MM.1S (cell line): Measurements from ENCODE around the gene FMO5.

Experiments
- DNase-seq: peaks from one replicate; pipeline ENCODE4 v3.0.0-alpha.2; 2015
- H2AFZ ChIP-seq: fragments of 300-600 bp; sonication (generic); 2 replicates; pipeline ENCODE4 v1.6.0; 2016; ENCODE audit warnings: antibody characterized with exemption, low read length
- H3F3A ChIP-seq: fragments of 300-600 bp; sonication (generic); 2 replicates; pipeline ENCODE4 v1.6.1; 2016; ENCODE audit warnings: mild to moderate bottlenecking, antibody characterized with exemption, low read length, moderate library complexity, mixed read lengths; ENCODE audit not compliant: insufficient read depth
- H3K27ac ChIP-seq: fragments of 300-600 bp; sonication (generic); 2 replicates; pipeline ENCODE4 v1.5.1; 2016; ENCODE audit warnings: mild to moderate bottlenecking, low read length
- H3K27me3 ChIP-seq: fragments of 300-600 bp; sonication (generic); replicated peaks from 2 replicates; pipeline ENCODE4 v1.6.0; 2016; ENCODE audit warnings: low read length; ENCODE audit not compliant: insufficient read depth
- H3K36me3 ChIP-seq: fragments of 300-600 bp; sonication (generic); replicated peaks from 2 replicates; pipeline ENCODE4 v1.6.1; 2016; ENCODE audit warnings: mild to moderate bottlenecking, low read length, mixed read lengths; ENCODE audit not compliant: insufficient read depth
- H3K4me1 ChIP-seq: fragments of 300-600 bp; sonication (generic); 2 replicates; pipeline ENCODE4 v1.6.1; 2016; ENCODE audit warnings: low read length, mixed read lengths
- H3K4me2 ChIP-seq: fragments of 300-600 bp; sonication (generic); 2 replicates; pipeline ENCODE4 v1.6.0; 2016; ENCODE audit warnings: low read depth, low read length
- H3K4me3 ChIP-seq: fragments of 300-600 bp; sonication (generic); 2 replicates; pipeline ENCODE4 v1.5.1; 2016; ENCODE audit warnings: low read length, mixed read lengths
- H3K79me2 ChIP-seq: fragments of 300-600 bp; sonication (generic); 2 replicates; pipeline ENCODE4 v1.6.1; 2016; ENCODE audit warnings: mixed run types, low read length, mixed read lengths
- H3K9ac ChIP-seq: fragments of 300-600 bp; sonication (generic); 2 replicates; pipeline ENCODE4 v1.6.1; 2016; ENCODE audit warnings: low read length, mixed read lengths
- H3K9me2 ChIP-seq: fragments of 300-600 bp; sonication (generic); replicated peaks from 2 replicates; pipeline ENCODE4 v1.6.1; 2016; ENCODE audit warnings: mild to moderate bottlenecking, low read length, mixed read lengths; ENCODE audit not compliant: insufficient read depth
- H3K9me3 ChIP-seq: fragments of 300-600 bp; sonication (generic); replicated peaks from 2 replicates; pipeline ENCODE4 v1.6.1; 2016; ENCODE audit warnings: mild to moderate bottlenecking, low read length, mixed read lengths; ENCODE audit not compliant: insufficient read depth
- H4K20me1 ChIP-seq: fragments of 300-600 bp; sonication (generic); 2 replicates; pipeline ENCODE4 v1.6.1; 2016; ENCODE audit warnings: mild to moderate bottlenecking, low read length, moderate library complexity, mixed read lengths; ENCODE audit not compliant: insufficient read depth
- EZH2 ChIP-seq: fragments of 300-600 bp; sonication (generic); optimal IDR thresholded peaks from 2 replicates; pipeline ENCODE3; 2017; ENCODE audit warnings: low read depth, mild to moderate bottlenecking, antibody characterized with exemption, low read length, mixed read lengths
- EZH2phosphoT487 ChIP-seq: fragments of 300-600 bp; sonication (generic); IDR thresholded peaks from 2 replicates; pipeline ENCODE4 v1.6.1; 2018; ENCODE audit warnings: antibody characterized with exemption, low read length
- TF ChIP-seq, protein P1 (sequence below): fragments of 300-600 bp; sonication (generic); IDR thresholded peaks from 2 replicates; pipeline ENCODE4 v1.5.1; 2016; ENCODE audit warnings: antibody characterized with exemption, low read length, mixed read lengths

FMO5 gene

DNA sequence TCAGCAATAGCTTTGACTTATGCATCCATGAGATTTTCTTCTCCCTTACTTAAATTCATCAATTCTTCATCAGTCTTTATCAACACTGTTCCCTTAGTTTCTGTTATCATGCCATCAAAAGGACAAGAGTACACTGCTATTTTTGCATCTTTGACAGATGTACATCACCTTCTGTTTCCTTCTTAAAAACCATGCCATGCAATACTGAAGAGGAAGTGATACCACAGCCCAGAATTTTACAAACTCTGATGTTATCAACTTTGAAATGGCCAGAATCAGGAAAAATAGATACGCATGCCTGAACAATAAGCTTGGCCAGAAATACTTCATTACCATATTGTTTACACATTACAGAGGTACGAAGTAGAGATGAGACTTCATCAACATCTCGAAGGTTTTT lies 21.1 kb downstream of the FMO5 start:
- no peaks in the 10 kb centered on the region for H3K4me1 ChIP-seq
- no peak for TF ChIP-seq EZH2phosphoT487
- TF ChIP-seq, protein P1, sequence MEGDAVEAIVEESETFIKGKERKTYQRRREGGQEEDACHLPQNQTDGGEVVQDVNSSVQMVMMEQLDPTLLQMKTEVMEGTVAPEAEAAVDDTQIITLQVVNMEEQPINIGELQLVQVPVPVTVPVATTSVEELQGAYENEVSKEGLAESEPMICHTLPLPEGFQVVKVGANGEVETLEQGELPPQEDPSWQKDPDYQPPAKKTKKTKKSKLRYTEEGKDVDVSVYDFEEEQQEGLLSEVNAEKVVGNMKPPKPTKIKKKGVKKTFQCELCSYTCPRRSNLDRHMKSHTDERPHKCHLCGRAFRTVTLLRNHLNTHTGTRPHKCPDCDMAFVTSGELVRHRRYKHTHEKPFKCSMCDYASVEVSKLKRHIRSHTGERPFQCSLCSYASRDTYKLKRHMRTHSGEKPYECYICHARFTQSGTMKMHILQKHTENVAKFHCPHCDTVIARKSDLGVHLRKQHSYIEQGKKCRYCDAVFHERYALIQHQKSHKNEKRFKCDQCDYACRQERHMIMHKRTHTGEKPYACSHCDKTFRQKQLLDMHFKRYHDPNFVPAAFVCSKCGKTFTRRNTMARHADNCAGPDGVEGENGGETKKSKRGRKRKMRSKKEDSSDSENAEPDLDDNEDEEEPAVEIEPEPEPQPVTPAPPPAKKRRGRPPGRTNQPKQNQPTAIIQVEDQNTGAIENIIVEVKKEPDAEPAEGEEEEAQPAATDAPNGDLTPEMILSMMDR = no peak
- no peak for TF ChIP-seq EZH2
- H3K9me3 ChIP-seq = no peaks in the 10 kb centered on the region
- H4K20me1 ChIP-seq = no peaks in the 10 kb centered on the region
- H3K9ac ChIP-seq = no peak overlapping the region
- no peaks in the 10 kb centered on the region for H3K9me2 ChIP-seq
- H3K27me3 ChIP-seq = no peaks in the 10 kb centered on the region
- no peak overlapping the region for H3K4me3 ChIP-seq
- no peaks in the 10 kb centered on the region for H3K36me3 ChIP-seq
- no peak overlapping the region for H2AFZ ChIP-seq
- H3F3A ChIP-seq = no peaks in the 10 kb centered on the region
- no peak overlapping the region for H3K4me2 ChIP-seq
- H3K27ac ChIP-seq = no peak overlapping the region
- DNase-seq = no peak
- H3K79me2 ChIP-seq = no peaks in the 10 kb centered on the region

DNA sequence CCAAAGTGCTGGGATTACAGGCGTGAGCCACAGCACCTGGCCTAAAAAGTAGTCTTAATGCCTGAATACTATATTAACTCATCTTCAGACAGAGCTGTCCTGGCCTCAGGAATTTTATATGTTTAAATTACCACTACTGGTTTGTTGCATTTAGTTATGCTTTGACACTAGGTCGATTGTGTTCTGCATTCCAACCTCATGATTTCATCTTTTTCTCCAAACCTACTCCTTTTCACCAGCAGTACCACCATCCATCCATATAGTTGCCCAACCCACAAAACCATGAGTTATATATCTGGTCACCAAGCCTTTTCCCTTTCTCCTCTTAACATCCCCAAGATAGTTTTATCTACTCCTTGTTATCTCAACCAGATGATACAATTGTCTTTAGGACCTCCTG lies 22.6 kb downstream of the FMO5 start:
- no peaks in the 10 kb centered on the region for H3K9me3 ChIP-seq
- TF ChIP-seq EZH2 (no peak), EZH2phosphoT487 (no peak)
- TF ChIP-seq, protein P1 = no peak

DNA sequence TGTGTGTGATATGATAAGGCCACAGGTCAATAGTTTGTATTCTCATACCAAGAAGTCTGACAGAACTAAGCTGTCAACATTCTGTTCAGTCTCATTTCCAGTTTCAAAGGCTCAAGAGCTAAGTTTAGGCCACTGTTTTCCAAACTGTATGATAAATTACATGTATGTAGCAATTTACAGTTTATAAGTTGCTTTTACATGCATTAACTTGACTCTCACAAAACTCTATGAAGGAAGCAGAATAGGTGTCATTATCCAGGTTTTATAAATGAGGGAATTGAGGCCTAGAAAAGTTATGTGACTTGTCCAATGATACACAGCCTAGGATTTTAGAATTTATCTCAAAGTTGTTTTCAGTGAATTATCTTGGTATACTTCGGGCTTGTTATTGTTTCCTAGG lies 23.4 kb downstream of the FMO5 start:
- H3K27ac ChIP-seq = no peak overlapping the region

More for the DNA sequence above, 22.6 kb downstream of the FMO5 start:
- no peak overlapping the region for H3K4me3 ChIP-seq
- H3K4me2 ChIP-seq = no peak overlapping the region
- no peak for DNase-seq
- H2AFZ ChIP-seq = no peak overlapping the region
- H3K9ac ChIP-seq = no peak overlapping the region
- H3K4me1 ChIP-seq = no peaks in the 10 kb centered on the region
- no peak overlapping the region for H3K27ac ChIP-seq
- H3K9me2 ChIP-seq = no peaks in the 10 kb centered on the region
- H3F3A ChIP-seq = no peaks in the 10 kb centered on the region
- H3K27me3 ChIP-seq = no peaks in the 10 kb centered on the region
- no peaks in the 10 kb centered on the region for H4K20me1 ChIP-seq
- no peaks in the 10 kb centered on the region for H3K79me2 ChIP-seq
- no peaks in the 10 kb centered on the region for H3K36me3 ChIP-seq

More for the DNA sequence above, 23.4 kb downstream of the FMO5 start:
- Histone ChIP-seq H3K27me3 (no peaks in the 10 kb centered on the region), H3K4me3 (no peak overlapping the region), H3K79me2 (no peaks in the 10 kb centered on the region), H3K4me1 (no peaks in the 10 kb centered on the region), H3K9ac (no peak overlapping the region), H4K20me1 (no peaks in the 10 kb centered on the region), H3K36me3 (no peaks in the 10 kb centered on the region), H2AFZ (no peak overlapping the region), H3K9me3 (no peaks in the 10 kb centered on the region), H3F3A (no peaks in the 10 kb centered on the region), H3K4me2 (no peak overlapping the region), H3K9me2 (no peaks in the 10 kb centered on the region)
- TF ChIP-seq EZH2 = no peak
- TF ChIP-seq, protein P1 = no peak
- no peak for TF ChIP-seq EZH2phosphoT487
- DNase-seq = no peak
